ENCODE data around the gene SETX. TPM values are rescaled to one million over a fixed set of nuclear protein-coding genes. Genes with fewer than 3 reads are reported as not detected.

The SETX gene
- total RNA-seq, 1 donor from 2014 or later: 57.0 TPM

GRCh38 chr9:132288966-132289365, 65.8 kb downstream of the SETX start:
- no peak for DNase-seq (ENCODE audit: low read depth in 2 of 2)

GRCh38 chr9:132288361-132288760, 66.4 kb downstream of the SETX start:
- no peak for DNase-seq (ENCODE audit: low read depth in 2 of 2)

GRCh38 chr9:132287256-132287760, 67.5 kb downstream of the SETX start:
- no peak for DNase-seq (ENCODE audit: low read depth in 2 of 2)

GRCh38 chr9:132283863-132284262, 70.9 kb downstream of the SETX start:
- DNase-seq (ENCODE audit: low read depth in 2 of 2): no peak

GRCh38 chr9:132283165-132283564, 71.6 kb downstream of the SETX start:
- DNase-seq (ENCODE audit: low read depth in 2 of 2): no peak

- no peak for DNase-seq (ENCODE audit: low read depth in 2 of 2)
These were observed 79.9 kb downstream of the SETX start for GRCh38 chr9:132274861-132275260.

GRCh38 chr9:132269704-132270516, 84.9 kb downstream of the SETX start:
- peak in 1 of 2 donors; percentile 60 for DNase-seq (ENCODE audit: low read depth in 2 of 2)

- peak; percentile 40 to 69 for DNase-seq (ENCODE audit: low read depth in 2 of 2)
These were observed 85.9 kb downstream of the SETX start for GRCh38 chr9:132268725-132269352.

GRCh38 chr9:132267660-132268059, 87.1 kb downstream of the SETX start:
- DNase-seq (ENCODE audit: low read depth in 2 of 2): no peak

- DNase-seq (ENCODE audit: low read depth in 2 of 2): no peak
These were observed 88.8 kb downstream of the SETX start for GRCh38 chr9:132266017-132266416.

- peak in 1 of 2 donors; percentile 55 for DNase-seq (ENCODE audit: low read depth in 2 of 2)
These were observed 93.9 kb downstream of the SETX start for GRCh38 chr9:132260846-132261245.

- DNase-seq (ENCODE audit: low read depth in 2 of 2): no peak
These were observed 104.2 kb downstream of the SETX start for GRCh38 chr9:132250324-132251262.

- DNase-seq (ENCODE audit: low read depth in 2 of 2): no peak
These were observed 105.1 kb downstream of the SETX start for GRCh38 chr9:132249690-132250089.

- no peak for DNase-seq (ENCODE audit: low read depth in 2 of 2)
These were observed 105.7 kb downstream of the SETX start for GRCh38 chr9:132249123-132249522.

GRCh38 chr9:132247942-132248341, 106.8 kb downstream of the SETX start:
- DNase-seq (ENCODE audit: low read depth in 2 of 2): no peak

GRCh38 chr9:132245465-132245864, 109.3 kb downstream of the SETX start:
- DNase-seq (ENCODE audit: low read depth in 2 of 2): no peak

- no peak for DNase-seq (ENCODE audit: low read depth in 2 of 2)
These were observed 110.0 kb downstream of the SETX start for GRCh38 chr9:132244582-132245455.

- no peak for DNase-seq (ENCODE audit: low read depth in 2 of 2)
These were observed 111.4 kb downstream of the SETX start for GRCh38 chr9:132243156-132244074.

GRCh38 chr9:132242621-132243155, 112.1 kb downstream of the SETX start:
- no peak for DNase-seq (ENCODE audit: low read depth in 2 of 2)

All from dermis microvascular lymphatic vessel endothelial cell (primary cell).